NB4 (cell line): ENCODE data around the gene MRPL14.

Experiments
- CTCF ChIP-seq: IDR thresholded peaks from one replicate; pipeline ENCODE4 v1.5.1; 2012; ENCODE audit warnings: low read depth, low read length
- POLR2A ChIP-seq: IDR thresholded peaks from 2 replicates; pipeline ENCODE4 v1.6.1; 2011; ENCODE audit warnings: mild to moderate bottlenecking; ENCODE audit not compliant: insufficient read length; ENCODE audit errors: extremely low read depth

GRCh38 chr6:44064948-44065272 lies 62.3 kb downstream of the MRPL14 start:
- TF ChIP-seq CTCF (no peak), POLR2A (no peak)
